ENCODE measurements around the gene VAC14. TPM values are rescaled to one million over a fixed set of nuclear protein-coding genes. Genes with fewer than 3 reads are reported as not detected.

The VAC14 gene
- total RNA-seq, 2 donors from 2014 or later: 33.6 to 50.9 TPM

- Mint-ChIP-seq H3K27ac (no peak overlapping the region), H3K9me3 (no peaks in the 10 kb centered on the region), H3K36me3 (no peaks in the 10 kb centered on the region), H3K4me3 (no peak overlapping the region), H3K27me3 (no peaks in the 10 kb centered on the region), H3K4me1 (ENCODE audit: low read depth in 2 of 2) (peaks cover 0 to 3% of the 10 kb centered on the region in 2 donors)
- no peak for DNase-seq (ENCODE audit: low spot score)
- no peak for ATAC-seq
These were observed 74.8 kb downstream of the VAC14 start for GRCh38 chr16:70725912-70726828.

GRCh38 chr16:70725024-70725911 lies 75.7 kb downstream of the VAC14 start:
- Mint-ChIP-seq H3K27me3 (no peaks in the 10 kb centered on the region), H3K27ac (no peak overlapping the region), H3K36me3 (peaks cover under 1% of the 10 kb centered on the region), H3K4me1 (ENCODE audit: low read depth in 2 of 2) (peaks cover 0 to 3% of the 10 kb centered on the region in 2 donors), H3K4me3 (no peak overlapping the region), H3K9me3 (no peaks in the 10 kb centered on the region)
- ATAC-seq (no peak), DNase-seq (ENCODE audit: low spot score) (no peak)

GRCh38 chr16:70724146-70725023 lies 76.6 kb downstream of the VAC14 start:
- Mint-ChIP-seq H3K27me3 (no peaks in the 10 kb centered on the region), H3K4me3 (no peak overlapping the region), H3K9me3 (no peaks in the 10 kb centered on the region), H3K27ac (no peak overlapping the region), H3K36me3 (peaks cover 4% of the 10 kb centered on the region), H3K4me1 (ENCODE audit: low read depth in 2 of 2) (no peaks in the 10 kb centered on the region)
- ATAC-seq: no peak
- DNase-seq (ENCODE audit: low spot score): no peak

GRCh38 chr16:70723740-70724145 lies 77.2 kb downstream of the VAC14 start:
- H3K27ac Mint-ChIP-seq: no peak overlapping the region
- ATAC-seq: peak in 1 of 2 donors; percentile 17
- peaks cover 4% of the 10 kb centered on the region for H3K36me3 Mint-ChIP-seq

GRCh38 chr16:70721202-70721963 lies 79.6 kb downstream of the VAC14 start:
- DNase-seq (ENCODE audit: low spot score): no peak
- no peak overlapping the region for H3K27ac Mint-ChIP-seq
- peaks cover 4% of the 10 kb centered on the region for H3K36me3 Mint-ChIP-seq
- ATAC-seq: peak in 1 of 2 donors; percentile 12
- H3K4me3 Mint-ChIP-seq: no peak overlapping the region
- no peaks in the 10 kb centered on the region for H3K9me3 Mint-ChIP-seq
- H3K4me1 Mint-ChIP-seq (ENCODE audit: low read depth in 2 of 2): no peaks in the 10 kb centered on the region
- no peaks in the 10 kb centered on the region for H3K27me3 Mint-ChIP-seq

More at GRCh38 chr16:70723740-70724145, 77.2 kb downstream of the VAC14 start:
- no peak for DNase-seq (ENCODE audit: low spot score)
- no peak overlapping the region for H3K4me3 Mint-ChIP-seq
- H3K4me1 Mint-ChIP-seq (ENCODE audit: low read depth in 2 of 2): no peaks in the 10 kb centered on the region
- H3K27me3 Mint-ChIP-seq: no peaks in the 10 kb centered on the region
- H3K9me3 Mint-ChIP-seq: no peaks in the 10 kb centered on the region

- DNase-seq (ENCODE audit: low spot score): no peak
- Mint-ChIP-seq H3K4me1 (ENCODE audit: low read depth in 2 of 2) (no peaks in the 10 kb centered on the region), H3K27me3 (no peaks in the 10 kb centered on the region), H3K36me3 (peaks cover 4% of the 10 kb centered on the region), H3K9me3 (no peaks in the 10 kb centered on the region), H3K4me3 (no peak overlapping the region), H3K27ac (peak overlapping the region in 1 of 2 donors; percentile 16)
- no peak for ATAC-seq
These were observed 80.3 kb downstream of the VAC14 start for GRCh38 chr16:70720425-70721201.

GRCh38 chr16:70717065-70717464 lies 83.9 kb downstream of the VAC14 start:
- ATAC-seq: no peak
- Mint-ChIP-seq H3K27ac (no peak overlapping the region), H3K9me3 (no peaks in the 10 kb centered on the region), H3K4me3 (no peak overlapping the region), H3K4me1 (ENCODE audit: low read depth in 2 of 2) (no peaks in the 10 kb centered on the region), H3K27me3 (no peaks in the 10 kb centered on the region), H3K36me3 (peaks cover 4% of the 10 kb centered on the region)
- DNase-seq (ENCODE audit: low spot score): no peak

GRCh38 chr16:70715860-70716357 lies 85.0 kb downstream of the VAC14 start:
- Mint-ChIP-seq H3K27ac (no peak overlapping the region), H3K36me3 (peaks cover 4% of the 10 kb centered on the region), H3K4me3 (no peak overlapping the region), H3K9me3 (no peaks in the 10 kb centered on the region), H3K4me1 (ENCODE audit: low read depth in 2 of 2) (no peaks in the 10 kb centered on the region), H3K27me3 (no peaks in the 10 kb centered on the region)
- ATAC-seq (no peak), DNase-seq (ENCODE audit: low spot score) (no peak)

GRCh38 chr16:70715055-70715858 lies 85.7 kb downstream of the VAC14 start:
- DNase-seq (ENCODE audit: low spot score): no peak
- H3K36me3 Mint-ChIP-seq: peaks cover 4% of the 10 kb centered on the region
- H3K9me3 Mint-ChIP-seq: no peaks in the 10 kb centered on the region
- no peaks in the 10 kb centered on the region for H3K4me1 Mint-ChIP-seq (ENCODE audit: low read depth in 2 of 2)
- no peak overlapping the region for H3K27ac Mint-ChIP-seq
- ATAC-seq: no peak
- H3K4me3 Mint-ChIP-seq: no peak overlapping the region
- H3K27me3 Mint-ChIP-seq: no peaks in the 10 kb centered on the region

- ATAC-seq (no peak), DNase-seq (ENCODE audit: low spot score) (no peak)
- no peaks in the 10 kb centered on the region for H3K27me3 Mint-ChIP-seq
- no peak overlapping the region for H3K27ac Mint-ChIP-seq
- no peaks in the 10 kb centered on the region for H3K36me3 Mint-ChIP-seq
- no peaks in the 10 kb centered on the region for H3K9me3 Mint-ChIP-seq
- no peak overlapping the region for H3K4me3 Mint-ChIP-seq
- H3K4me1 Mint-ChIP-seq (ENCODE audit: low read depth in 2 of 2): no peaks in the 10 kb centered on the region
These were observed 86.3 kb downstream of the VAC14 start for GRCh38 chr16:70714581-70715054.

- H3K27me3 Mint-ChIP-seq: no peaks in the 10 kb centered on the region
- no peaks in the 10 kb centered on the region for H3K9me3 Mint-ChIP-seq
- DNase-seq (ENCODE audit: low spot score) (no peak), ATAC-seq (no peak)
- no peak overlapping the region for H3K27ac Mint-ChIP-seq
- H3K36me3 Mint-ChIP-seq: no peaks in the 10 kb centered on the region
- no peak overlapping the region for H3K4me3 Mint-ChIP-seq
- no peaks in the 10 kb centered on the region for H3K4me1 Mint-ChIP-seq (ENCODE audit: low read depth in 2 of 2)
These were observed 87.1 kb downstream of the VAC14 start for GRCh38 chr16:70713824-70714223.

All from natural killer cell treated with Interleukin-12 subunit alpha and Interleukin-12 subunit beta and Interleukin-15 and Interleukin-18, amount 100 ng/mL, for 72 hours (primary cell).